OCI-M1 (cell line): Measurements from ENCODE around the gene HMGXB4.

Source experiments
- DNase-seq: peaks from one replicate; lab custom pipeline; 2025; lab: John Stamatoyannopoulos, UW

The HMGXB4 gene

GRCh38 chr22:35326854-35327562 lies 69.7 kb downstream of the HMGXB4 start:
- no peak for DNase-seq

GRCh38 chr22:35327690-35328471 lies 70.6 kb downstream of the HMGXB4 start:
- DNase-seq: no peak

- DNase-seq: no peak
Measured at GRCh38 chr22:35328472-35328885, 71.2 kb downstream of the HMGXB4 start.

GRCh38 chr22:35329114-35329847 lies 72.0 kb downstream of the HMGXB4 start:
- no peak for DNase-seq

DNA sequence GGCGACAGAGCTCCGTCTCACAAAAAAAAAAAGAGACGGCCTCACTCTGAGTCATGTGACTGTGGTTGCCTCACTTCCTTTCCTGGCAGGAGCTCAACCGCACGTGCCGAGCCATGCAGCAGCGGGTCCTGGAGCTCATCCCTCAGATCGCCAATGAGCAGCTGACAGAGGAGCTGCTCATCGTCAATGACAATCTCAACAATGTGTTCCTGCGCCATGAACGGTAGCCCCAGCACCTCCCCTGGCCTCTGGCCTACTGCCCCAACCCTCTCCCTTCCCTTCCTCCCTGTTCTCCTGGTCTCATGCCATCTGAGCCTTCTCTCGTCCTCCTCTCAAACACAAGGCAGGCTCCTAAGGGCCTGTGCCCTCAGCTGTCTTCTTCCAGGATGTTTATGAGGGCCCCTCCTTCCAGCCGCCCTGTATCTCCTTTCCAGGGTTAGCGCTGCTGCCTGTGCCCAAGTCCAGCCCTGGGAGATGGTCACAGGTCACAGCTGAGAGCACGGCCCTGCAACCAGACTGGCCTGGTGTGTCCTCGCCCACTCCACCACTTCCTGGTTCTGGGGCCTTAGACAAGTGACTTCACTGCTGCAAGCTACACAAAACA lies 73.1 kb downstream of the HMGXB4 start:
- no peak for DNase-seq

DNA sequence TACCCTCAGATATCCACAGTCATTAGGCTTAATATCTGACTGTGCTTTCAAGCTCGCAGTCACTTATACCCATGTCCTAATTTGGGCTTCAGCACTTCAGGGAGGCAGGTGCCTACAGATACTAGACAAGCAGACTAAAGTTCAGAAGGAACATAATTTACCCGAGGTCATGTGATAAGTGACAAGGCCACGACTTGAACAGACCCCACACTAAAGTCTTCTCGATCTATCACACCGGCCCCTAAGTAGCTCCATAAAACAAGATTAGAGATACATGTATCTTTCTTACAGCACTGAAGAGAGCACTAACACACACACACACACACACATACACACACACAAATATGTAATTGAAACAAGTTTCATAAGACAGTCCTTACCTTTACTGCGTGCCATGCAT lies 75.0 kb downstream of the HMGXB4 start:
- no peak for DNase-seq

DNA sequence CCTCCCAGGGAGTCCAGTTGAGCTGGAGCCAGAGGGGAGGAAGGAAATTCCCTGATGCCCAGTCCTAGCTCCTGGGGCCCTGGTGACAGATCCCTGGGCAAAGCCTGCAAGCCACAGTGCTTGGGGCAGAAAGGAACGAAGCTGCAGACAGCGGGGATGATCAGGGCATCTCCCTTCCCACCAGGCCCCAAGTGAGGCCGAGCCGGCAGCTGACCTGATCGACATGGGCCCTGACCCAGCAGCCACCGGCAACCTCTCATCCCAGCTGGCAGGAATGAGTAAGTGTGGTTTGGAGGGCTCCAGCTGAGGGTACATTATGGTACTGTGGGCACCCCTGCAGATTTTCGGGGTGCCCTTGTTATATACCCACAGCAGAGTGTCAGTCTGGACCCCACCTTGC lies 75.9 kb downstream of the HMGXB4 start:
- no peak for DNase-seq

DNA sequence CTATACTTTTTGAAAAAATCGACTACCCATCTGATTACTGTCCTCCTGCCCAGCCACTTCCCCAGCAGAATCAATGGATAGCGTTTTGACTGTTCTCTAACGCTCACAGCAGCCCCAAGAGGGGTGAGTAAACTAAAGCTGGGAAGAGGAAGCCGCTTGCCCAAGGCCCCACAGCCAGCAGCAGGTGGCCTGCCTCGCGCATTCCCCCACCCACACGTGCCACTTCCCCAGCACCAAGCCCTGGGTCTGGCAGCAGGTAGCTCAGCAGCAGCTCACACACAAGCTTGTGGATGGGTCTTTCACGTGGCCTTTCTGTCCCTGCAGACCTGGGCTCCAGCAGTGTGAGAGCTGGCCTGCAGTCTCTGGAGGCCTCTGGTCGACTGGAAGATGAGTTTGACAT lies 76.7 kb downstream of the HMGXB4 start:
- no peak for DNase-seq

DNA sequence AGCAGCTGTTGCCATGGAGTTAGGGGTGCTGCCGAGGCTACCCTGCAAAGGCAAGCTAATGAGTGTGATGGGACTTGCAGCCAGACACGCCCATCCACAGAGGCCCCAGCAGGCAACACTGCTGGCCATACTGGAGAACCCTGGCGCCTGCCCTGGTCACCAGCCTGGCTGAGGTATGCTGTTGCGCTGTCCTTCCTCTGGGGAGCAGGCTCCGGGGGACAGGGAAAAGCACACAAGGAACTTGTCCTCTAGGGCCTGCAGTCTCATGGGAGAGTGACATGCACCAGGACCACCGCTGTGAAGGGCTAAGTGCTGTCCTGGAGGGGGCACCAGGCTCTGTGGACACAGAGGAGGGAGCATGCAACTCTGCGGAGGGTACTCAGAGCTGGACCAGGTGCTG lies 78.2 kb downstream of the HMGXB4 start:
- no peak for DNase-seq

GRCh38 chr22:35335936-35336781 lies 78.9 kb downstream of the HMGXB4 start:
- peak; percentile 7 for DNase-seq

DNA sequence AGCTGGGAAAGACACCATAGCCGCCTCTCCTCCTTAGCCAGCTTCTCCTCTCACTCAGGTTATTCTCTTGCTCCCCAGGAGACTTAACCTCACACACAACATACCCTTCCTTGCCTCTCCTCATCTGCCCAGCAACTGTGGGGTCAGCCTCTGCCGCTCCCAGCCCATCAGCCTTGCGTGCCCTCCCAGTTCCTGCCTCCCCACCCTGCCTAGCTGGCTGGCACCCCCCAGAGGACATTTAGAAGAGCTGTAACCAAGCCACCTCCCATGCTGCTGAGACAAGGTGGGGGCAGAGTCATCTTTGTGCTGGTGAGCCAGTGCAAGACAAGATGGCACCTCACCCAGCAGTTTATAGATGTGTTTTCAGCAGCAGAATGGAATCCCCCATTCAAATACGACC lies 80.6 kb downstream of the HMGXB4 start:
- DNase-seq: no peak

- no peak for DNase-seq
Measured at GRCh38 chr22:35341090-35341874, 84.0 kb downstream of the HMGXB4 start.

- no peak for DNase-seq
Measured at GRCh38 chr22:35342390-35342789, 85.1 kb downstream of the HMGXB4 start.

- DNase-seq: no peak
Measured at GRCh38 chr22:35343664-35344550, 86.6 kb downstream of the HMGXB4 start.

- no peak for DNase-seq
Measured at GRCh38 chr22:35344956-35345690, 87.8 kb downstream of the HMGXB4 start.
